ENCODE measurements around the gene MME. TPM values are rescaled to one million over a fixed set of nuclear protein-coding genes. Genes with fewer than 3 reads are reported as not detected.

MME gene
- total and polyA plus RNA-seq, 2 of the 4 experiments (the other 2 are of a cell fraction), result 11.7 to 22.8 TPM

- POLR2A ChIA-PET (ENCODE audit: unreplicated experiment), result no interaction called here
- Histone ChIP-seq H3K18ac (ENCODE audit: low read depth, low read length) (no peak overlapping the region), H4K5ac (ENCODE audit: low read depth, low read length) (no peak overlapping the region), H3K27ac (ENCODE audit: insufficient read depth, low read length) (no peak overlapping the region), H3K36me3 (ENCODE audit: control insufficient read depth, insufficient read depth, low read length) (no peaks in the 10 kb centered on the region), H2BK120ac (ENCODE audit: low read depth, low read length) (no peak overlapping the region), H3K4me3 (ENCODE audit: insufficient read depth, low read depth, low read length) (no peak overlapping the region), H3K9me1 (ENCODE audit: insufficient read depth, low read length) (no peaks in the 10 kb centered on the region), H3K79me1 (ENCODE audit: low read depth in 1 of 2, low read length in 2 of 2) (no peaks in the 10 kb centered on the region), H2BK15ac (ENCODE audit: low read depth, low read length) (no peak overlapping the region), H4K20me1 (ENCODE audit: insufficient read depth, low read length) (no peaks in the 10 kb centered on the region), H3K23ac (ENCODE audit: low read depth, low read length) (no peak overlapping the region), H2BK20ac (ENCODE audit: low read depth, low read length) (no peak overlapping the region), H3K27me3 (ENCODE audit: control insufficient read depth, insufficient read depth, low read length) (no peaks in the 10 kb centered on the region), H3K9me3 (ENCODE audit: control insufficient read depth, insufficient read depth, low read length) (no peaks in the 10 kb centered on the region), H3K4me1 (ENCODE audit: control insufficient read depth, insufficient read depth, low read length) (no peaks in the 10 kb centered on the region), H2AK5ac (ENCODE audit: low read depth, low read length) (no peak overlapping the region), H4K91ac (ENCODE audit: insufficient read depth, low read depth, low read length) (no peak overlapping the region), H2AFZ (replicated peaks; ENCODE audit: low read length, poor library complexity) (no peak overlapping the region), H3K56ac (ENCODE audit: extremely low read depth, insufficient read depth, low read length) (no peak overlapping the region), H4K8ac (ENCODE audit: low read depth in 2 of 2, low read length in 2 of 2) (no peak overlapping the region), H3K9ac (ENCODE audit: low read depth, low read length) (no peak overlapping the region), H3K4me2 (ENCODE audit: low read depth, low read length) (no peak overlapping the region), H3K14ac (replicated peaks; ENCODE audit: low read depth, low read length) (no peak overlapping the region), H2AK9ac (replicated peaks; ENCODE audit: low read depth, low read length, poor library complexity) (no peak overlapping the region), H2BK5ac (ENCODE audit: low read depth, low read length, poor library complexity, severe bottlenecking) (no peak overlapping the region), H3K4ac (ENCODE audit: low read depth, low read length) (no peak overlapping the region)
- TF ChIP-seq CHD1 (IDR thresholded peaks at IDR 0.05; ENCODE audit: low read depth, low read length), result no peak
- TF ChIP-seq SMC3 (IDR thresholded peaks at IDR 0.05; ENCODE audit: low read depth, low read length), result no peak
- TF ChIP-seq MXI1 (IDR thresholded peaks at IDR 0.05; ENCODE audit: borderline replicate concordance, low read depth, low read length), result no peak
- TF ChIP-seq POLR2A (IDR thresholded peaks at IDR 0.05; ENCODE audit: low read depth, low read length), result no peak
- no peak for TF ChIP-seq NFE2L2 (IDR thresholded peaks at IDR 0.05; ENCODE audit: low read depth, low read length)
- TF ChIP-seq RFX5 (IDR thresholded peaks at IDR 0.05; ENCODE audit: low read depth, low read length), result no peak
- no peak for TF ChIP-seq MAFK (IDR thresholded peaks at IDR 0.05; ENCODE audit: low read depth, low read length)
- no peak for TF ChIP-seq ELK1 (IDR thresholded peaks at IDR 0.05; ENCODE audit: borderline replicate concordance, low read depth, low read length)
- TF ChIP-seq RCOR1 (IDR thresholded peaks at IDR 0.05; ENCODE audit: insufficient replicate concordance, low read length), result no peak
- no peak for TF ChIP-seq RAD21 (IDR thresholded peaks at IDR 0.05; ENCODE audit: low read length)
- DNase-seq, result no peak
- ATAC-seq (ENCODE audit: low read depth), result no peak
- dilution Hi-C loops (cut with HindIII; ENCODE audit: low sequenced_read_pairs, unreplicated experiment), result no loop called here
- no TSS peak for BruUV-seq (replicated peaks)
- intact Hi-C loops (cut with micrococcal nuclease), result no loop called here
- in situ Hi-C loops (cut with MboI; ENCODE audit: low sequenced_read_pairs), result no loop called here
- no CpG with 5 or more reads among the region's 2 CpGs for WGBS, 2 experiments (ENCODE audit: extremely low coverage in 2 of 2, insufficient read length in 1 of 2)
- CTCF ChIA-PET, result interaction anchor here (0.8 to 1.1 kb wide), 2 partner anchors 8 to 11 kb away, joined by 3 read pairs; no protein-coding TSS in a partner anchor
Measured at GRCh38 chr3:155197786-155198185, 117.7 kb downstream of the MME start.
